Measurements from ENCODE around the gene IFNL4. TPM values are rescaled to one million over a fixed set of nuclear protein-coding genes. Genes with fewer than 3 reads are reported as not detected.
A peak's percentile ranks its signal among the peaks of the same experiment; 100 is the strongest.

IFNL4 gene
- total and polyA plus RNA-seq, 9 donors: 0.04 to 0.16 TPM; not detected in 7

DNA sequence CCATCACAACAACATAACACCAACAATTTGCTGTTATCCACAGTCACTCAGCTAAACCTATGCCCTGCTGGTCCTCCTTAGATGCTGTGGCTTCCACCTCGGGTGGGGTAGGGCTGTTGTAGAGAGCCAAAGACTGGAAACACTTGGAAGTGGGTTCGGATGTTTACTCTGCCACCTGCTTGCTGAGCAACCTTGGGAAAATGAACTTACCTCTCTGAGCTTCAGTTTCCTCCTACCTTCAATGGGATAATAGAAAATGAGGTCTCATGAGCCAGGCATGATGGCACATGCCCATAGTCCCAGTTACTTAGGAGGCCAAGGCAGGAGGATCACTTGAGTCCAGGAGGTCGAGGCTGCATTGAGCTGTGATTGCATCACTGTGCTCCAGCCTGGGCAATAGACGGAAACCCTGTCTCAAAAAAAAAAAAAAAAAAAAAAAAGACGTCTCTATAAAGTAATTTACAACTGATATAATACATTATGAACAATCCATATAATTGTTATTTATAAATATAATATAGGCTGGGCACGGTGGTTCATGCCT, 41.3 kb downstream of the IFNL4 start:
- Histone ChIP-seq H3K4me3 (ENCODE audit: low read length) (no peak overlapping the region), H3K27me3 (ENCODE audit: control insufficient read depth, insufficient read depth, low read length) (peaks cover 44% of the 10 kb centered on the region), H3K27ac (ENCODE audit: low read length) (no peak overlapping the region), H3K4me1 (ENCODE audit: control insufficient read depth, insufficient read depth, low read length) (no peaks in the 10 kb centered on the region), H3K9me3 (replicated peaks; ENCODE audit: control insufficient read depth, low read depth, low read length) (no peaks in the 10 kb centered on the region), H3K36me3 (ENCODE audit: control insufficient read depth, insufficient read depth, low read length) (no peaks in the 10 kb centered on the region)
- WGBS (ENCODE audit: insufficient coverage): no CpG with 5 or more reads among the region's 6 CpGs
- DNase-seq: no peak

DNA sequence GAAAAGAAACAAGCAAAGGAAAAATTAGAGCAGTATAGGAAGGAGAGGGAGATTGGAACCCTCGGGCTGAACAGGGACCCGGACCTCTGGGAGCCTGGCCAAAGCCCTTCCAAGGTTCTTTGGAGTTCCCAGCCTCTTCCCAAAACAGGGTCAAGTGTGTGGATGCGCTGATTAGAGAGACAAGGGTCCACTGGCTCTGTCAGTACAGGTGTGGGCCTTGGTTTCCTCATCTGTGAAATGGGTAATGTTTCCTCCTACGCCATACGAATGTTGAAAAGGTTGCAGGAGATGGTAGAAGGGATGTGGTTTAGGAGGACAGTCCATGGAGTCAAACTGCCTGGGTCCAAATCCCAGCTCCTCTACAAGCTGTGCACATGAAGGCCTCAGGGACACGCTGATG, 42.5 kb downstream of the IFNL4 start:
- no peak for DNase-seq
- 75% methylated on average over 4 of the region's 6 CpGs for WGBS (ENCODE audit: insufficient coverage)

DNA sequence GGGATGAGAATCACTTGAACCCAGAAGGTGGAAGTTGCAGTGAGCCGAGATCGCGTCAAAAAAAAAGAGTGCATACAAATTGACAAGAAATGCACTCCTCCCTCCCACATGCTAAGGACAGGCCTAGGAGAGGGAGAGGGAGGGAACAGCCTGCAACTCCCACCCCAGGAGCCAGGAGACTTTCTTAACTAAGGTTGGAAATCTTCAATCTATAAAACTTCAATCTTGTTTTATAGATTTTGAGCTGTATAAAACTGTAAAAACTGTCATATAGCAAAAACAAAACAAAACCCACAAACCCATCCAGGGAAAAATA, 43.2 kb downstream of the IFNL4 start:
- WGBS (ENCODE audit: insufficient coverage): no CpG with 5 or more reads among the region's 3 CpGs

More for the DNA sequence above, 42.5 kb downstream of the IFNL4 start:
- H3K9me3 ChIP-seq (replicated peaks; ENCODE audit: control insufficient read depth, low read depth, low read length): no peaks in the 10 kb centered on the region
- H3K4me3 ChIP-seq (ENCODE audit: low read length): no peak overlapping the region
- H3K36me3 ChIP-seq (ENCODE audit: control insufficient read depth, insufficient read depth, low read length): no peaks in the 10 kb centered on the region
- no peaks in the 10 kb centered on the region for H3K4me1 ChIP-seq (ENCODE audit: control insufficient read depth, insufficient read depth, low read length)
- H3K27ac ChIP-seq (ENCODE audit: low read length): no peak overlapping the region
- peaks cover 53% of the 10 kb centered on the region for H3K27me3 ChIP-seq (ENCODE audit: control insufficient read depth, insufficient read depth, low read length)

DNA sequence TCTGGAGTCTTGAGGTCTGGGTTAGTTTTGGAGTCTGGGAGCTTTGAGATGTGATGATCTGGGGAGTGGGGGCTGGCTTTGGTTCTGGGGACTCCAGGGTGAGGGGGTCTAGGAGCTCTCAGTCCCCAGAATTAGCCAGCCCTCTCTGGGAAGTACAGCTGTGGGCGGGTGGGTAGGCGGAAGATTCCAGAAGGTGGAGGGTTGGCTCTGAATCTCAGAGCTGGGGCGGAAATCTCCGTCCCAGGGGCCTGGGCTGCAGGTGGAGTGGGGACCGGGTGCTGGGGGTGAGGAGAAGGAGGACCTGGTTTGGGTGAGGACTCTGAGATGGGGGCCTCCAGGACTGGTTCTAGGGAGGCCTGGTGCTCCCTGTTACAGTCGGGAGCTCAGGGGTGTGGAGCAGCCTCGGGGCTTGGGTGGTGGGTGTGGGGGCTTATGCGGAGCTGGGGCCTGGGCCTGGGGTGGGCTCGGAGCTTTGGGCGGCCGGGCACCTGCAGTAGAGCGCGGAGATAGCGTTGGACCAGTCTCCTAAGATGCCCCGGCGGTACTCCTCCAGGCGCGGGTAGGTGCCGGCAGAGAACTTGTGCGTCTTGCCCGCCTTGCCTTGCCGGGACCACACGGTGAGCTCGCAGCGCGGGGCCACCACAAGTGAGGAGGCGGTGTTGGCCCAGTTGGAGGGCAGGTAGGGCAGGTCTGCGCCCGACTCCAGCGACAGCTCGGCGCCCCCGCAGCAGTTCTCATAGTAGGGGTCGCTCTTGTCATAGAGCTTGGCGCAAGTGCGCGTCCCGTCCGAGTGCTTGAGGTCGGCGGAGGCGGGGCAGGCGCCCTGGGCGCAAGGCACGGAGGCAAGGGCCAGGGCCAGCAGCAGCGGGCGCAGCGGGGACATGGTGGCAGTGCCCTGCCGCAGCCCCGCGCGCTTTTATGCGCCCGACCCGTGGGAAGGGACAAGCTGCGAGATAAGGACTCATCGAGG, 45.0 kb downstream of the IFNL4 start, which contains the start of gene SYCN:
Gene SYCN, minus strand, starts transcription at position 892 of the 970 bp plus-strand sequence. Its CDS starts 9 bp downstream, at position 883.
- no peak for DNase-seq
- Histone ChIP-seq H3K36me3 (ENCODE audit: control insufficient read depth, insufficient read depth, low read length) (no peaks in the 10 kb centered on the region), H3K4me1 (ENCODE audit: control insufficient read depth, insufficient read depth, low read length) (no peaks in the 10 kb centered on the region), H3K4me3 (ENCODE audit: low read length) (no peak within 1 kb of the TSS), H3K9me3 (replicated peaks; ENCODE audit: control insufficient read depth, low read depth, low read length) (no peaks in the 10 kb centered on the region), H3K27me3 (ENCODE audit: control insufficient read depth, insufficient read depth, low read length) (peaks cover 72% of the 10 kb centered on the region), H3K27ac (ENCODE audit: low read length) (no peak within 1 kb of the TSS)
- 18% methylated on average over 51 of the region's 57 CpGs for WGBS (ENCODE audit: insufficient coverage)

More for the DNA sequence above, 43.2 kb downstream of the IFNL4 start:
- DNase-seq: no peak
- no peaks in the 10 kb centered on the region for H3K9me3 ChIP-seq (replicated peaks; ENCODE audit: control insufficient read depth, low read depth, low read length)
- H3K27me3 ChIP-seq (ENCODE audit: control insufficient read depth, insufficient read depth, low read length): peaks cover 60% of the 10 kb centered on the region
- no peak overlapping the region for H3K27ac ChIP-seq (ENCODE audit: low read length)
- H3K36me3 ChIP-seq (ENCODE audit: control insufficient read depth, insufficient read depth, low read length): no peaks in the 10 kb centered on the region
- no peak overlapping the region for H3K4me3 ChIP-seq (ENCODE audit: low read length)
- no peaks in the 10 kb centered on the region for H3K4me1 ChIP-seq (ENCODE audit: control insufficient read depth, insufficient read depth, low read length)

DNA sequence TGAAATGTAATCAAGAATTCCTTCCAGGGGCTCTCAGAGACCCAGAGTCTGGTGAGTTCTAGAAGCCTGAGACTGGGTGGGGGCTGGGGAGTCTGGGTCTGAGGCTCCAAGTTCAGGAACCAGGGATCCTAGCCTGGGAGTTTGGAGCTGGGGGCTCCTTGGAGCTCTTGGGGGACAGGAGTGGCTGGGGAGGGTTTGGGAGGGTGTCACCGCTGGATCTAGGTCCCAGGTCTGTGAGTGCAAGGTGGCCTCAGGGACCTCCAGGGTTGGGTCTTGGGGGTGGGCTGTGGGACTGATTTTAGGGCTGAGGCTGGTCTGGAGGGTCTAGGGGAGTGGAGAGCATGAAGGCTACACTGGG, 45.7 kb downstream of the IFNL4 start:
- H3K4me1 ChIP-seq (ENCODE audit: control insufficient read depth, insufficient read depth, low read length): no peaks in the 10 kb centered on the region
- 88% methylated on average over 1 of the region's 1 CpG for WGBS (ENCODE audit: insufficient coverage)
- no peak for DNase-seq
- H3K4me3 ChIP-seq (ENCODE audit: low read length): no peak overlapping the region
- peaks cover 78% of the 10 kb centered on the region for H3K27me3 ChIP-seq (ENCODE audit: control insufficient read depth, insufficient read depth, low read length)
- no peak overlapping the region for H3K27ac ChIP-seq (ENCODE audit: low read length)
- no peaks in the 10 kb centered on the region for H3K36me3 ChIP-seq (ENCODE audit: control insufficient read depth, insufficient read depth, low read length)
- H3K9me3 ChIP-seq (replicated peaks; ENCODE audit: control insufficient read depth, low read depth, low read length): no peaks in the 10 kb centered on the region

DNA sequence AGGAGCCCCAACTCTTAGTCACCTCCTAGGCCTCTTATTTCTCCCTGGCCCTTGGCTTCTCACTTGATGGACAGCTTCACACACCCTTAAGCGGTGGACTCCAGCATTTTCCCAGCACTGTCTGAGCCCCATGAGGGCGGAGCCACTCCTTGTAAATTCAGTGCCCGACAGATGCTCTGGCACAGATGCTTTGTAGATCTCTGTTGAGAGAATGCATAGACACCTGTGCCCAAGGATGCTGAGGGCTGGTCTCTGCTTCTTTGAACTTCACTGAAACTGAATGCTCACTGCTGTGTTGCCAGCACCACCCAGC, 47.9 kb downstream of the IFNL4 start:
- H3K27ac ChIP-seq (ENCODE audit: low read length): no peak overlapping the region
- H3K9me3 ChIP-seq (replicated peaks; ENCODE audit: control insufficient read depth, low read depth, low read length): no peaks in the 10 kb centered on the region
- H3K4me1 ChIP-seq (ENCODE audit: control insufficient read depth, insufficient read depth, low read length): peaks cover 2% of the 10 kb centered on the region
- no peak for DNase-seq
- H3K27me3 ChIP-seq (ENCODE audit: control insufficient read depth, insufficient read depth, low read length): peaks cover 88% of the 10 kb centered on the region
- no peak overlapping the region for H3K4me3 ChIP-seq (ENCODE audit: low read length)
- H3K36me3 ChIP-seq (ENCODE audit: control insufficient read depth, insufficient read depth, low read length): no peaks in the 10 kb centered on the region
- 76% methylated on average over 3 of the region's 3 CpGs for WGBS (ENCODE audit: insufficient coverage)

DNA sequence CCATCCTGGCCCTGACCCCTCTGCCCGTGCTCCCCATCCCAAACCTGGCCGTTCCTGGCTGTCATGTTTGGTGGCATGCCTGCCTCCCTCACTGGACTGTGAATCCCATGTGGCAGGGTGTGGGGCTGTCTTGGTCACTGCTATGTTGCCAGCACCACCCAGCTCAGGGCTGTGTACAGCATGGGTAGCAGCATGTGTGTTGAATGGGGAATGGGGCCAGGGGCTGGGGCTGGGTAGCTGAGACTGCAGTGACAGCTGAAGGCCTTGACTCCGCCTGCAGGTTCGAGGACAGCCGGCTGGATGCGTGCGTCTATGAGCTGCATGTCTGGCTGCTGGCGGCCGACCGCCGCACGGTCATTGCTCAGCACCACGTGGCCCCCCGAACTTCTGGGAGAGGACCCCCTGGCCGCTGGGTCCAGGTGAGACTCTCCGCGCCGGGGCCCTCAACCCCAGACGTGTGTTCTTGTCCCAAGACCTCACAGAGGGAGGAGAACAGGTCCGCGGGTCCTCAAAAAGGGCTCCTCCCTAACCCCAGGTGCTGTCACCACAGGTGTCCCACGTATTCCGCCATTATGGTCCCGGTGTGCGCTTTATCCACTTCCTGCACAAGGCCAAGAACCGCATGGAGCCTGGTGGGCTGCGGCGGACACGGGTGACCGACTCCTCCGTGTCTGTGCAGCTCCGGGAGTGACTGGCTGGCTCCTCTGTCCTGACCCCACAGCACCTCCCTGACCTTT, 48.4 kb downstream of the IFNL4 start:
- Histone ChIP-seq H3K36me3 (ENCODE audit: control insufficient read depth, insufficient read depth, low read length) (no peaks in the 10 kb centered on the region), H3K9me3 (replicated peaks; ENCODE audit: control insufficient read depth, low read depth, low read length) (no peaks in the 10 kb centered on the region), H3K27me3 (ENCODE audit: control insufficient read depth, insufficient read depth, low read length) (peaks cover 87% of the 10 kb centered on the region), H3K27ac (ENCODE audit: low read length) (no peak overlapping the region), H3K4me3 (ENCODE audit: low read length) (no peak overlapping the region), H3K4me1 (ENCODE audit: control insufficient read depth, insufficient read depth, low read length) (peaks cover 2% of the 10 kb centered on the region)
- no peak for DNase-seq
- WGBS (ENCODE audit: insufficient coverage): 80% methylated on average over 32 of the region's 32 CpGs

DNA sequence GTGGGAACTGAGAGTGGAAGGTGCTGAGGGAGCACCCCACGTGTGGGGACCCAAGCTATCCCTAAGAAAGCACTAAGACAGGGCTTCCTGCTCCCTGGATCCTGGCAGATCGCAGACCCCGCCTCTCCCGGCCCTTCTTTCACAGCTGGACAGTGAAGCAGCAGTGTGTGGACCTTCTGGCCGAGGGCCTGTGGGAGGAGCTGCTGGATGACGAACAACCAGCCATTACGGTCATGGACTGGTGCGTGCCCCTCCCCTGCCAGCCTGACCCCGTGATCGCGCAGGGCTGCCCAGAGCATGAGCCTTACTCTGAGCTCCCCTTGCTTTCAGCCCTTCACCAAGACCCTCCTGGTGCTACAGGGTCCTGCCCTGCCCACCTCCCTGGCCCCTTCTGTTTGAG, 49.6 kb downstream of the IFNL4 start:
- 8% methylated on average over 9 of the region's 11 CpGs for WGBS (ENCODE audit: insufficient coverage)
- Histone ChIP-seq H3K36me3 (ENCODE audit: control insufficient read depth, insufficient read depth, low read length) (no peaks in the 10 kb centered on the region), H3K9me3 (replicated peaks; ENCODE audit: control insufficient read depth, low read depth, low read length) (no peaks in the 10 kb centered on the region), H3K4me3 (ENCODE audit: low read length) (no peak overlapping the region), H3K27ac (ENCODE audit: low read length) (no peak overlapping the region), H3K4me1 (ENCODE audit: control insufficient read depth, insufficient read depth, low read length) (peaks cover 2% of the 10 kb centered on the region), H3K27me3 (ENCODE audit: control insufficient read depth, insufficient read depth, low read length) (peaks cover 84% of the 10 kb centered on the region)
- peak; percentile 65 for DNase-seq

DNA sequence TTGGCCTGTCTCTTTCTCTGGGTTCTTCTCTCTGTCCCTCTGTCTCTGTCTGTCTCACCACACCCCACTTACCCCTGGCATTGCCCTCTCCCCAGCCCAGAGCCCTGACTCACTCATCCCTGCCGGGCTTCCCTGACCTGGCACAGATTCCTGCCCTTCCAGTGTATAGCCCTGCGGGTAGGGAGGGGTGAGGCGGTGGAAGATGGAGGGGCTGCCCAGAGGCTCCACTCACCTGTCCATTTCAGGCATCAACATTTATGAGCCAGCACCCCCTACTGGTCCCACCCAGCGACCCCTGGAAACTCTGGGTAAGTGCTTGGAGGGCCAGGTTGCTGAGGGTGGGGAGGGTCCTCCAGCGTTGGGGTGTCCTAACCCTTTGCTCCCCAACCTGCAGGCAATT, 50.8 kb downstream of the IFNL4 start:
- no peak overlapping the region for H3K27ac ChIP-seq (ENCODE audit: low read length)
- no peaks in the 10 kb centered on the region for H3K36me3 ChIP-seq (ENCODE audit: control insufficient read depth, insufficient read depth, low read length)
- peaks cover 75% of the 10 kb centered on the region for H3K27me3 ChIP-seq (ENCODE audit: control insufficient read depth, insufficient read depth, low read length)
- DNase-seq: no peak
- H3K4me1 ChIP-seq (ENCODE audit: control insufficient read depth, insufficient read depth, low read length): peaks cover 2% of the 10 kb centered on the region
- H3K4me3 ChIP-seq (ENCODE audit: low read length): no peak overlapping the region
- 38% methylated on average over 1 of the region's 5 CpGs for WGBS (ENCODE audit: insufficient coverage)
- no peaks in the 10 kb centered on the region for H3K9me3 ChIP-seq (replicated peaks; ENCODE audit: control insufficient read depth, low read depth, low read length)

DNA sequence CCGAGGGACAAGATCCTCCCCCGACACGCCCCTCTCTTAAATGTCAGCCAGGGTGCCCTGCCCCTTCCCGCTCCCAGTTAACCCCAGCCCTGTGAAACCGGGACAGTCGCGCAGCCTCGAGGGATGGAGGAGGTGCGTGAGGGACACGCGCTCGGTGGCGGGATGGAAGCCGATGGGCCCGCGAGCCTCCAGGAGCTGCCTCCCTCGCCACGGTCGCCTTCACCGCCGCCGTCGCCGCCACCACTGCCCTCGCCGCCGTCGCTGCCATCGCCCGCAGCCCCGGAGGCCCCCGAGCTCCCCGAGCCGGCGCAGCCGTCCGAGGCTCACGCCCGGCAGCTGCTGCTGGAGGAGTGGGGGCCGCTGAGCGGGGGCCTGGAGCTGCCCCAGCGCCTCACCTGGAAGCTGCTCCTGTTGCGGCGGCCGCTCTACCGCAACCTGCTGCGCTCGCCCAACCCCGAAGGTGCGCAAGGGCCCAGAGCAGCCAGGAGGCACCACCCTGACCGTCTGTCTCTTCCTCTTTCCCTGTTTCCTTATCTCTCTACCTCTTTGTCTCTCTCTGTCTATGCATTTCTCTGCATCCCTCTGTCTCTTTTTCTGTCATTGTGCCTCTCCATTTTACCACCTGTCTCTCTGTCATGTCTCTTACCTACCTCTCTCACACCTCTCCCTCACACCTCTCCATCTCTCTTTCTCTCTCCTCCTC, 51.6 kb downstream of the IFNL4 start, which contains the start of gene NCCRP1:
Gene NCCRP1, plus strand, starts transcription at position 105 of the 703 bp plus-strand sequence. Its CDS starts 19 bp downstream, at position 124.
- H3K9me3 ChIP-seq (replicated peaks; ENCODE audit: control insufficient read depth, low read depth, low read length): no peaks in the 10 kb centered on the region
- H3K4me1 ChIP-seq (ENCODE audit: control insufficient read depth, insufficient read depth, low read length): peaks cover 2% of the 10 kb centered on the region
- under 1% methylated on average over 47 of the region's 51 CpGs for WGBS (ENCODE audit: insufficient coverage)
- H3K27me3 ChIP-seq (ENCODE audit: control insufficient read depth, insufficient read depth, low read length): peaks cover 68% of the 10 kb centered on the region
- H3K27ac ChIP-seq (ENCODE audit: low read length): no peak within 1 kb of the TSS
- no peaks in the 10 kb centered on the region for H3K36me3 ChIP-seq (ENCODE audit: control insufficient read depth, insufficient read depth, low read length)
- H3K4me3 ChIP-seq (ENCODE audit: low read length): no peak within 1 kb of the TSS
- no peak for DNase-seq
